HFF-Myc (cell line): ENCODE results near the gene TFF1.

ENCODE experiments used
- DNase-seq: peaks from one replicate; pipeline ENCODE4 v3.0.0-alpha.2; 2011; ENCODE audit warnings: low read depth; ENCODE audit errors: extremely low read depth
- H3K4me3 ChIP-seq: replicated peaks from 2 replicates; pipeline ENCODE4 v1.5.1; 2011; ENCODE audit warnings: low read depth, mild to moderate bottlenecking, control low read depth, low read length
- TF ChIP-seq, protein P1 (sequence below): IDR thresholded peaks from 2 replicates; pipeline ENCODE4 v1.5.1; 2012; ENCODE audit warnings: mild to moderate bottlenecking, low read depth, low read length, control low read depth; ENCODE audit errors: missing control alignments

Gene TFF1

DNA sequence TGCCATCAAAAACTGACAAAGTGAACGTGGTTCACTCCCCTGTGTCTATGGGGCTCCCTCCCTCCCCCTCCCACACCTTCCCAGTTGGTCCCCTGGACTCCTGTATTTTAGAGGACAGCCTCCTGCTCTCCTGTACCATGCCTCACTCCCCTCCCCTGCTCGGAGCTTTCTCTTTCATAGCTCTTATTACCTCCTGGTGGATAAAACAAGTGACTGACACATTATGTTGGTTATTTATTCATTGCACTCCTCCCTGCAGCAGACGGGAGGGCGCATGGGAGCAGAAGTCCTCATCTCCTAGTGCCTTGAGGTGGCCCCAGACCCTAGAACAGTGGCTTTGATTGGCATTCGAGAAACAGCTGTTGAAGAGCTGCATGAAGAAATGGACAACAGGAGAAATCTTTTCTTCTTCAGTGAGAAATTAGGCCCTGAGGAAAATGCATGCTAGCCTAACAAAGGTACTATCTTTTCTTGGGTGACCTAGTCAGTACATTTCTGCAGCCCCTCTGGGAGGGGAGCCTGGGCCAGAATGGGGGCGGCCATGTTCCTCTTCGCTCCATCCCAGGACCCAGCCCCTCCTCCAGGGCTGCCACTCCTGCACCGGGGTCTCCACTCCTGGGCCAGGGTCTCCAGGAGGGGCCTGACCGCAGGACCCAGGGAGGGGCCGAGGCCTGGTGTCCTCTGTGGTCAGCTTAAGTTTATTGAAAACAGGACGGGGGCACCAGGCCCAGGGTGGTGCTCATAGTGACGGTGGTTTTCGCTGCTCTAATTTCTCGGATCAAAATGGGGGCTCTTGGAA lies 1.2 kb upstream of the TFF1 start:
- no peak overlapping the region for H3K4me3 ChIP-seq
- TF ChIP-seq, protein P1, sequence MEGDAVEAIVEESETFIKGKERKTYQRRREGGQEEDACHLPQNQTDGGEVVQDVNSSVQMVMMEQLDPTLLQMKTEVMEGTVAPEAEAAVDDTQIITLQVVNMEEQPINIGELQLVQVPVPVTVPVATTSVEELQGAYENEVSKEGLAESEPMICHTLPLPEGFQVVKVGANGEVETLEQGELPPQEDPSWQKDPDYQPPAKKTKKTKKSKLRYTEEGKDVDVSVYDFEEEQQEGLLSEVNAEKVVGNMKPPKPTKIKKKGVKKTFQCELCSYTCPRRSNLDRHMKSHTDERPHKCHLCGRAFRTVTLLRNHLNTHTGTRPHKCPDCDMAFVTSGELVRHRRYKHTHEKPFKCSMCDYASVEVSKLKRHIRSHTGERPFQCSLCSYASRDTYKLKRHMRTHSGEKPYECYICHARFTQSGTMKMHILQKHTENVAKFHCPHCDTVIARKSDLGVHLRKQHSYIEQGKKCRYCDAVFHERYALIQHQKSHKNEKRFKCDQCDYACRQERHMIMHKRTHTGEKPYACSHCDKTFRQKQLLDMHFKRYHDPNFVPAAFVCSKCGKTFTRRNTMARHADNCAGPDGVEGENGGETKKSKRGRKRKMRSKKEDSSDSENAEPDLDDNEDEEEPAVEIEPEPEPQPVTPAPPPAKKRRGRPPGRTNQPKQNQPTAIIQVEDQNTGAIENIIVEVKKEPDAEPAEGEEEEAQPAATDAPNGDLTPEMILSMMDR, result no peak
- no peak for DNase-seq

DNA sequence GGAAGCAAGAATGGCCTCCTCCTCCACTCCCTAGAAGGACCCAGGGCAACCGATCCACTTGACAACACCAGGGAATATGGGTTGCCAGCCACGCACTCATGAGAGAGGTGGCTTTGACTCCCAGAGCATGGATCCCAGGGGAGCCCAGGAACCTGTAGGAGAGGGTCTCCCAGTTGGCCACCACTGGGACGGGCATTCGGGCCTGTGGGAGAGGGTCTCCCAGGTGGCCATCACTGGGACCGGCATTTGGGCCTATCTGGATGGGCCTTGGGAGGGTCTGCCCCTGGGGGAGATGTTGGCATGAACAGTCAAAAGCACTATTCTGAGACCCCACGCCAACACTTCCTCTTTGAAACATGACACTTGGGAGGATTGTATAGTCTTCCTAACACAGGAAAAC lies 565 bp downstream of the TFF1 start:
- TF ChIP-seq, protein P1, result no peak
- DNase-seq, result no peak
- H3K4me3 ChIP-seq, result no peak overlapping the region

DNA sequence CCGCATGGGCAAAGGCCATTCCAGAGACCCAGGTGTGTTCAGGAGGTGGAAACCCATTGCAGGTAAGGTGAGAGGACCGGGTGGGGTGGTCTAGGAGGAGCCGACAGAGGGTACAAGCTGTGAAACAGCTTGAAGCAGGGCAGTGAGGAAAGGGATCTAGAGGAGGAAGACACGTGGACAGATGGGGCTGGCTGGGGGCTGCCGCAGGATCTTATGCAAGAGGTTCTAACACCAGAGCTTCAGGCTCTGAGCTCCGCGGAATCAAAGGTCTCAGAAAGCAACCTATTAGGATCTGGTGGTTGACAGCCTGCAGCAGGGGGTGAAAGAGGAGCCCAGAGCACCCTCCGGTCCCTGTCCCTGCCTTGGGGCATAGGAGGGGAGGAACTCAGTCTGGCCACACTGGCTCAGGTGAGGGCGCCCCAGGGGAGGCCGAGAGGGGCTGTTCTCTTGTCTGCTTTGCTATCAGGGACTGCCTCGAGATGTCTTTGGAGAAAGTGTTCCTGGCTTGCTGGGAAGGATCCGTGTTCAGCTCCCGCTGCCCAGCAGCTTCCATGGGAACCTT lies 1.9 kb downstream of the TFF1 start:
- TF ChIP-seq, protein P1, result no peak
- no peak for DNase-seq

GRCh38 chr21:42363312-42363711 lies 3.0 kb downstream of the TFF1 start:
- no peak overlapping the region for H3K4me3 ChIP-seq
- TF ChIP-seq, protein P1, result no peak
- no peak for DNase-seq

More for the DNA sequence above, 1.9 kb downstream of the TFF1 start:
- H3K4me3 ChIP-seq, result no peak overlapping the region

DNA sequence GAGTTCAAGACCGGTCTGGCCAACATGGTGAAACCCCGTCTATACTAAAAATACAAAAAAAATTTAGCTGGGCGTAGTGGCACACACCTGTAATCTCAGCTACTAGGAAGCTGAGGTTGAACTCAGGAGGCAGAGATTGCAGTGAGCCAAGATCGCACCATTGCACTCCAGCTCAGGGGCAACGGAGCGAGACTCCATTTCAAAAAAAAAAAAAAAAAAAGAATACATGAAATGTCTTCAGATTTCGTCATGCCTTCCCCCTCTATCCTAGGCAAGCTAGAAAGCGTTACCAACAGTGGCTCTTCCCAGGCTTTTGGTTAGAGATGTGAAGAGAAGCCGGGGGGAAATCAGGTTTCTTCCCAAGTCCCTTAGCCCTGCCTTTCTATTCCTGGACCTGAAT lies 3.6 kb downstream of the TFF1 start:
- TF ChIP-seq, protein P1, result no peak
- no peak overlapping the region for H3K4me3 ChIP-seq
- DNase-seq, result no peak

DNA sequence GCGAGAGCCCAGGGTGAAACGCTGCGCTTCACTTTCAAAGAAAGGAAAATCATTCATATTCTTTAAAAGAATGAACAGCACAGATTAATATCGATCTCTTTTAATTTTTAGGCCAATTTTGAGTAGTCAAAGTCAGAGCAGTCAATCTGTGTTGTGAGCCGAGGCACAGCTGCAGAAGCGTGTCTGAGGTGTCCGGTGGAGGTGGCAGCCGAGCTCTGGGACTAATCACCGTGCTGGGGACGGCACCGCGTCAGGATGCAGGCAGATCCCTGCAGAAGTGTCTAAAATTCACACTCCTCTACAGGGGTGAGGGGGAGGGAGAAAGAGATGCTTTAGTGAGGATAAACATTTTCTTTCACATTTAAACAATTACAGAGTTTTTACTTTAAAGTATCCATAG lies 4.1 kb downstream of the TFF1 start:
- no peak overlapping the region for H3K4me3 ChIP-seq
- TF ChIP-seq, protein P1, result no peak
- DNase-seq, result no peak

- no peak for DNase-seq
- TF ChIP-seq, protein P1, result no peak
- H3K4me3 ChIP-seq, result no peak overlapping the region
Observed at GRCh38 chr21:42361286-42361685, 5.0 kb downstream of the TFF1 start.
